Colonic mucosa (tissue), 4 donors: ENCODE results near the gene ASTN2. TPM values are rescaled to one million over a fixed set of nuclear protein-coding genes. Genes with fewer than 3 reads are reported as not detected.

Experiments
- DNase-seq: peaks from one replicate; pipeline ENCODE4 v3.0.0-alpha.2; 2020
- H3K27ac ChIP-seq: fragments of 200-600 bp; one replicate; pipeline ENCODE4 v1.8.0; 2021
- H3K27me3 ChIP-seq: fragments of 200-600 bp; one replicate; pipeline ENCODE4 v1.8.0; 2021
- H3K36me3 ChIP-seq: fragments of 200-600 bp; one replicate; pipeline ENCODE4 v1.8.0; 2021
- H3K4me1 ChIP-seq: fragments of 200-600 bp; one replicate; pipeline ENCODE4 v1.8.0; 2021; ENCODE audit warnings: mild to moderate bottlenecking
- H3K4me3 ChIP-seq: fragments of 200-600 bp; one replicate; pipeline ENCODE4 v1.8.0; 2021
- H3K9ac ChIP-seq, 2 donors: one replicate each; pipeline ENCODE4 v1.7.0; 2013; ENCODE audit warnings: control low read depth in 2 of 2, low read depth in 2 of 2, low read length in 2 of 2
- H3K9me3 ChIP-seq: fragments of 200-600 bp; one replicate; pipeline ENCODE4 v1.8.0; 2021
- CTCF ChIP-seq: fragments of 200-600 bp; IDR thresholded peaks from one replicate; pipeline ENCODE4 v1.8.0; 2022; ENCODE audit warnings: antibody characterized with exemption, mild to moderate bottlenecking
- intact Hi-C: fragments of 100-400 bp; cut with DNase I; formaldehyde crosslinking; loops from one replicate; pipeline ENCODE4 v1.14.1; 2022
- total RNA-seq, 2 donors: library from RNA; stranded (reverse); fragmentation: NEBNext Ultra II Directional in 1 of 2; extraction: Animal tissue kit (Norgen Biotek cat#: 25700) in 1 of 2; gene quantifications; one replicate each; pipeline ENCODE4 v1.2.1, GENCODE V29; 2021
- donor health status: healthy.
- donor health status: DM: no; HTN: no; CAD: no.
- donor health status: DM: no; HTN: no; CAD: no.

The ASTN2 gene
- total RNA-seq, 2 donors from 2014 or later, result 2.5 to 6.1 TPM

- no peak for DNase-seq
- Histone ChIP-seq H3K9ac (no peak overlapping the region), H3K27me3 (no peaks in the 10 kb centered on the region), H3K36me3 (no peaks in the 10 kb centered on the region), H3K4me1 (no peaks in the 10 kb centered on the region), H3K27ac (no peak overlapping the region), H3K4me3 (no peak overlapping the region), H3K9me3 (no peaks in the 10 kb centered on the region)
- intact Hi-C loops, result no loop called here
- TF ChIP-seq CTCF, result no peak
Measured at GRCh38 chr9:117191504-117192261, 223.2 kb downstream of the ASTN2 start.

GRCh38 chr9:117189121-117189520, 225.7 kb downstream of the ASTN2 start:
- H3K36me3 ChIP-seq, result no peaks in the 10 kb centered on the region
- no peak overlapping the region for H3K9ac ChIP-seq
- no peak for DNase-seq
- H3K27me3 ChIP-seq, result no peaks in the 10 kb centered on the region
- H3K9me3 ChIP-seq, result no peaks in the 10 kb centered on the region
- no peak for TF ChIP-seq CTCF
- intact Hi-C loops, result no loop called here
- no peak overlapping the region for H3K4me3 ChIP-seq
- H3K27ac ChIP-seq, result no peak overlapping the region
- no peaks in the 10 kb centered on the region for H3K4me1 ChIP-seq

GRCh38 chr9:117188394-117188793, 226.5 kb downstream of the ASTN2 start:
- DNase-seq, result no peak
- no peak for TF ChIP-seq CTCF
- no peak overlapping the region for H3K4me3 ChIP-seq
- H3K27ac ChIP-seq, result no peak overlapping the region
- H3K9ac ChIP-seq, result no peak overlapping the region
- no peaks in the 10 kb centered on the region for H3K4me1 ChIP-seq
- H3K9me3 ChIP-seq, result no peaks in the 10 kb centered on the region
- H3K36me3 ChIP-seq, result no peaks in the 10 kb centered on the region
- intact Hi-C loops, result no loop called here
- no peaks in the 10 kb centered on the region for H3K27me3 ChIP-seq

- no peaks in the 10 kb centered on the region for H3K4me1 ChIP-seq
- intact Hi-C loops, result no loop called here
- no peaks in the 10 kb centered on the region for H3K36me3 ChIP-seq
- no peaks in the 10 kb centered on the region for H3K27me3 ChIP-seq
- no peak overlapping the region for H3K4me3 ChIP-seq
- no peaks in the 10 kb centered on the region for H3K9me3 ChIP-seq
- no peak for DNase-seq
- TF ChIP-seq CTCF, result no peak
- no peak overlapping the region for H3K9ac ChIP-seq
- H3K27ac ChIP-seq, result no peak overlapping the region
Measured at GRCh38 chr9:117187498-117187897, 227.4 kb downstream of the ASTN2 start.

- Histone ChIP-seq H3K9me3 (no peaks in the 10 kb centered on the region), H3K27ac (no peak overlapping the region), H3K9ac (no peak overlapping the region), H3K36me3 (no peaks in the 10 kb centered on the region), H3K4me1 (no peaks in the 10 kb centered on the region), H3K27me3 (no peaks in the 10 kb centered on the region), H3K4me3 (no peak overlapping the region)
- intact Hi-C loops, result no loop called here
- no peak for TF ChIP-seq CTCF
- no peak for DNase-seq
Measured at GRCh38 chr9:117184173-117184572, 230.7 kb downstream of the ASTN2 start.
